ENCODE data around the gene PSTPIP2.

The PSTPIP2 gene

GRCh38 chr18:45951016-45951714, 120.9 kb downstream of the PSTPIP2 start:
- peak overlapping the region; percentile 74 for H3K27ac ChIP-seq
- DNase-seq (ENCODE audit: low read depth, low spot score) = peak; percentile 44

GRCh38 chr18:45945669-45946068, 126.4 kb downstream of the PSTPIP2 start:
- no peak overlapping the region for H3K27ac ChIP-seq
- DNase-seq (ENCODE audit: low read depth, low spot score) = no peak

- DNase-seq (ENCODE audit: low read depth, low spot score) = no peak
- H3K27ac ChIP-seq = no peak overlapping the region
Observed at GRCh38 chr18:45940724-45941123, 131.3 kb downstream of the PSTPIP2 start.

- no peak overlapping the region for H3K27ac ChIP-seq
- no peak for DNase-seq (ENCODE audit: low read depth, low spot score)
Observed at GRCh38 chr18:45939236-45939635, 132.8 kb downstream of the PSTPIP2 start.

- DNase-seq (ENCODE audit: low read depth, low spot score) = no peak
- H3K27ac ChIP-seq = no peak overlapping the region
Observed at GRCh38 chr18:45938488-45938935, 133.5 kb downstream of the PSTPIP2 start.

- H3K27ac ChIP-seq = no peak overlapping the region
- DNase-seq (ENCODE audit: low read depth, low spot score) = no peak
Observed at GRCh38 chr18:45935591-45936335, 136.3 kb downstream of the PSTPIP2 start.

All from epithelial cell of prostate (primary cell).